Ecto neural progenitor cell (in vitro differentiated cells): Measurements from ENCODE around the gene TMEM260.
"Not testable (repeated sequence)": the region's sequence is repeated elsewhere in the genome, so short reads cannot be mapped to it uniquely, and the experiment has no call there.

Experiments
- DNase-seq: peaks from one replicate; pipeline ENCODE4 v3.0.0-alpha.2; 2018; ENCODE audit warnings: low spot score

TMEM260 gene

DNA sequence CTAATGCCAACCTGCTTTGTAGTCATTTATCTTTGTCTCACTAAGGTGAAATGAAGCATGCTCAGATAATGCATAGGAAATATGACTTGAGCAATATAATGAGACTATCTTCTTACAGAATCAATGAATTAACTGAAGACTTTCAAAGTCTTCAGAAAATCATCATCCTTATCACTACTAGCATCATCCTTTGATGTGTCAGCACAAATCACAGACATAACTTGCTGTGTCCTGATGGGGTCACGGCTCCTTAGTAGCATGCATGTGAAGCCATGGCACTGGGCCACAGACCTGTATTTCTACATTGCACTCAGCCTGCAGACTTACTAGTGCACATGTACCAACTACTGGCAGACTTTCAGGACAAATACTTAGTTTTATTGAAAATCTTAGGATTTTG lies 18.9 kb downstream of the TMEM260 start:
- no peak for DNase-seq

- no peak for DNase-seq
Observed at GRCh38 chr14:56603648-56604047, 24.1 kb downstream of the TMEM260 start.

DNA sequence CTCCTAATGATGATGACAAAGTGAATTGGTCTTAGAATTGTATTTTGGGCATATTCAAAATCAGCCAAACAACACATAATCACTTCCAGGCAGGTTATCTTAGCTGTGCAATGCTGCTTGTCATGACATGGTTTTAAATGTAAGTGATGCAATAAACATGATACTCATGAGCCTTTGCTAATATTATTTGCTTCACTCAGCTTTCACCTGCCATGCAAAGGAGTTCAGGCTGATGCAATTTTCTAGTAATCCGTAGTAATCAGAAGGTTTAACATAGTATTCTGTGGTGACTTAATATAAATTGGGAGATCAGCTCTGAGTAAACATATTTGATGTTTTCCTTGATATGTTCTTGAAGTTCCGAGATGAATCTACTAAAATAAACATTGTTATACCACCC lies 29.1 kb downstream of the TMEM260 start:
- DNase-seq, result no peak

DNA sequence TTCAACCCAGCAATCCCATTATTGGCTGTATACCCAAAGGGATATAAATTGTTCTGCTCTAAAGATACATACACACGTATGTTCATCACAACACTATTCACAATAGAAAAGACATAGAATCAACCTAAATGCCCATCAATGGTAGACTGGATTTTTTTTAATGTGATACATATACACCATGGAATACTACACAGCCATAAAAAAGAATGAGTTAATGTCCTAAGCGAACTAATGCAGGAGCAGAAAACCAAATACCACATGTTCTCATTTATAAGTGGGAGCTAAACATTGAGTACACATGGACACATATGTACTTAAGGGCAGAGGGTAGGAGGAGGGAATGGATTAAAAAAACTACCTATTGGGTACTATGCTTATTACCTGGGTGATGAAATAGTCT lies 32.1 kb downstream of the TMEM260 start:
- DNase-seq, result not testable (repeated sequence)

DNA sequence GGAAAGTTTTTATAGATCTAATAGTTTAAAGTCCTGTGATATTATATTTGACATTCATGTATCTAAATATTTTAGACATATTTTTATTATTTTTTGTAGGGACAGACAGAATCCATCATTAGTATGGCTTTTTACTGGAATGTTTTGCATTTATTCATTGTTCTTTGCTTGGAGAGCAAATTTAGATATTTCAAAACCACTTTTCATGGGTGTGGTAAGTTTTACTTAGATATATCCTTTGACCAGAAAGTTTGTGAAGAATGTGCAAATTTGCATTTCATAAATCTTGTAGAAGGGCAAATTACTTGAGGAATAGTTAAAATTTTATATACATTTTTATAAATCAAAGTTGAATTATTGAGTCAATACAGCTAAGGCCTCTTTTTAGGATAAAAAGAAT lies 37.5 kb downstream of the TMEM260 start:
- no peak for DNase-seq

- no peak for DNase-seq
Observed at GRCh38 chr14:56630707-56631106, 51.1 kb downstream of the TMEM260 start.

GRCh38 chr14:56632195-56632594 lies 52.6 kb downstream of the TMEM260 start:
- no peak for DNase-seq

DNA sequence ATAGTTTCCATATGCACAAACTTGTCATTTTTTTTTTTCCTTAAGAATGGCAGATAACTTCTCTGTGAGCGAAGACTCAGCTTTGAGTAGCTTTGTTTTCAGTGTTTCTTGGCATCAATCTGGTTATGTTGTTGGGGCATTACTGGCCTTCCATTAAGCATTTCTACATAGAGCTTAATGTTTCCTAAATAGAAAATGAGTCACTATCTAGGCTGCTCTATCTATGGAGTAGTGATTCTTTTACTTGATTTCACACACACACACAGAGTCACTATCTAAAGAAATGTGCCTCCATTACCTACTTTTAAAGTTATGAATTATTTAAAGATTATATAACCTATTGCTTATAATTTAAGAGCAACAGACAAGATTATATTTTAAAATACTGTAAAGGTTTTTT lies 53.9 kb downstream of the TMEM260 start:
- no peak for DNase-seq

DNA sequence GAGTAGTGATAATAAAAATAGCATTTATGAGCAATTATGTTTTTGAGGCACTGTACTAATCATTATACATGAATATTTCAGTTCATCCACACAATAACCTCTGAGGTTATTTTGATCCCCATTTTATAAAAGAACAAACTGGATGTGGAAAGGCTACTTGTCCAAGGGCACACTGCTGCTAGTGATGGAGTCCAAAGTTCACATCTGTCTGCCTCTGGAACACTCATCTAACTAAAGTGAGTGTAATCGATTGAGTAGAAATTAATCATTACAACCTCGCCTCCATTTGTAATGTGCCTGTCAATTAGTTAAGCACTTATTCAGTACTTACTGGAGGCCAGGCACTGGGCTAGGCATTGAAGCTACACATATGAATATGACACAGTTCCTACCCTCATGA lies 55.4 kb downstream of the TMEM260 start:
- no peak for DNase-seq

DNA sequence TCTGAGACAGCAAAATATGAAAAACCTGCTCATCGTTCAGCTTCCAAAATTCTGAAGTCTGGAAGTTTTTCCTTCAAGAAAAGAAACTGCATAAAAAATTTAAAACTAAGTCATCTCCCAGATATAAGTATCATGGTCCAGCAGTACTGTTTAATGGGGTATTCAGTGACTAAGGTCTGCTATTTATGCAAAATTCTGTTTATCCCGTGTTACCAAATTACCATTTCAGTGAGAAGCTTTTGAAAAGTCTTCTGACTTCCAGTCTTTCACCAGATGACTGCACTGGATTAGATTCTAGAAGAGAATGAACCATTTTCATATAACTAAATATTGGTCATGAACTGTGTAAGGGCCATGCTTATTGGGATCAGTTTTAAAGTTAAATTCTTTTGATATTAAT lies 67.9 kb downstream of the TMEM260 start:
- no peak for DNase-seq

DNA sequence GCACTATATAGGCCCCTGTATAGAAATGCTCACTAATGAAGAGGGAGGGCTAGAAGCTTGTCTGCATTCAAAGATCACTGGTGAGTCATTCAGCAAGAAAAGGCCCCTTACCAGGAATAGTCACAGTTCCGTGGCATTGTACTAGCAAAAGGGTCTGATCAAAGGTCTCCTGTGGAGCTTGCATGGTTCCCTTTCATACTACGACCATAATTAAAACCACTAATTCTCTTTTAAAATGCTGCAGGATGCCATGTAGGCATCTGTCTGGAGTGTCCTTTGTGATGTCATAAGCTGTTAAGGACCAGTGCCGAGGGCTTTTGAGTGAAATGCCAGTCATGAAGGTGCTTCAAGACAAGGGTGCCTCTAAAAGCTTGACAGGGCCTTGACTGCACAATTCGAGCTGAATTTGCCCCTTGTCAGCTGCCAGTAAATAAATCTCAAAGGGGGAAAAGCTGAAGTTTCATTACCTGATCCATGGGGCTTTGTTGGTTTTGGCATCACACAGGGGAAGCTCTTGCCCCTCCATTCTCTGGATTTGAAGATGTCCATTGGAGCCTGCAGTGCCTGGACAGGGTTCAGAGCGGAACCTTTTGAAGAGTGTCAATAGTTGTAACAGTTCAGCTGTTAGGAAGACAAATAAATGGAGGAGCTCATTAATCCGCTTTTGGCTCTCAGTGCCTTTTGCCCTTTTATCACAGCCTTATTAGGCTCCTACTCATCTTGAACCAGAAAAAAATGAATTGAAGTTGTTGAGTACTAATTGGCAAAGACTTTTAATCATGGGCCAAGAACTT lies 69.1 kb downstream of the TMEM260 start:
- peak; percentile 58 for DNase-seq

DNA sequence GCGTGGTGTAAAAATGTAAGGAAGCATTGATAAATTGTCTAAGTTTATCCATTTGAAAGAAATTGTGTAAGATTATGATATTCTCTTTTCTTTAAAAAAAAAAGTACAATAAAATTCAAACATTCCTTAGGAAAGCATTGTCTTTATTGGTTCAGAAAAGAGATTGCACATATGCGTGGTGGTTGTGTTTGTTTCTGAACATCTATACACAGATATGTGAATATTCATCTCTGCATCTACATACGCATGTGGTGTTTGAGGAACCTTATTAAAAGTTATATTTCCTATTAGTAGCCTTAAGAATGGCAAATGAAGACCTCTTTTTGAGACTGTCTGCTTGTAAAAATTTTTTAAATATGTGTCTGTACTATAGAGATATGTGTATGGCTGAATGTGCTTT lies 69.8 kb downstream of the TMEM260 start:
- DNase-seq, result no peak

- no peak for DNase-seq
Observed at GRCh38 chr14:56650048-56650447, 70.5 kb downstream of the TMEM260 start.

GRCh38 chr14:56650979-56651378 lies 71.4 kb downstream of the TMEM260 start:
- no peak for DNase-seq

GRCh38 chr14:56657604-56658003 lies 78.0 kb downstream of the TMEM260 start:
- DNase-seq, result no peak

DNA sequence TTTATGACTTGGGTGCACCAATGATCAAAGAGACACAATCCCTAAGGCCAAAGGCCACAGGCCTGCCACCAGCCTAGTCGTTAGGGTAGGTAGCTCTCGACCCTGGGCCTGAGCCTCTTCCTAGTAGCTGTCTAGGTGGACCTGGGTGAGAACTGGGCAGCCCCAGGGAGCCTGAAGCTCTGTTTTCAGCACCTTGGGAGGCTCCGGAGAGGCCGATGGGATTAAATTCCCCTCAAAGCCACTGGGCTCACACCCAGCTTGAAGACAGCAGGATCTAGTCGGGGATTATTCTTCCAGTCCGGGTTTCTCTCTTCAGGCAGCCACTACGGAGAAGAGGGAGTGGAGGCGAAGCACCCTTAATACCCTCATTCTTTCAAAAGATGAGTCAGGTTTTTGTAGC lies 79.8 kb downstream of the TMEM260 start:
- peak; percentile 71 for DNase-seq

GRCh38 chr14:56659964-56660551 lies 80.5 kb downstream of the TMEM260 start:
- no peak for DNase-seq

GRCh38 chr14:56660677-56661389 lies 81.2 kb downstream of the TMEM260 start:
- no peak for DNase-seq

- no peak for DNase-seq
Observed at GRCh38 chr14:56661478-56661877, 81.9 kb downstream of the TMEM260 start.

DNA sequence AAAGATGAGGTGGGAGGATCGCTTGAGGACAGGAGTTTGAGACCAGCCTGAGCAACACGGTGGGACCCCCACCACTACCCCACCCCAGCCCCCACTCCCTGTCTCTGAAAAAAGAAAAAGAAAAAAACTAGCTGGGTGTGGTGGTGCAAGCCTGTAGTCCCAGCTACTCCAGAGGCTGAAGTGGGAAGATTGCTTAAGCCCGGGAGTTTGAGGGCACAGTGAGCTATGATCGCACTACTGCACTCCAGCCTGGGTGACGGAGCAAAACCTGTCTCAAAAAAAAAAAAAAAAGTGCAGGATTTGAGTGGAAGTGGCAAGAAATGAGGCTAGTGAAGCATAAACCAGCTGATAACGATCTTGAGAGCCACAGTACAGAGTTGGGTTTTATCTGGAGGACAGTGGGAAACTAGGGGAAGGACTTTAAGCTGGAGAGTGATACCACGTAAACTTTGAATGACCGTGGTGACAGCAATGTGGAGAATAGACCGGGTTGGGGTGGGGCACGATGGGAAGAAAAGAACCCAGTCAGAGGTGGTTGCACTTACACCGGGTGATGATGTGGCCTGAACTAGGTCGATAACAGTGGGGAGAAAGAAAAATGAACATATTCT lies 85.3 kb downstream of the TMEM260 start:
- no peak for DNase-seq

DNA sequence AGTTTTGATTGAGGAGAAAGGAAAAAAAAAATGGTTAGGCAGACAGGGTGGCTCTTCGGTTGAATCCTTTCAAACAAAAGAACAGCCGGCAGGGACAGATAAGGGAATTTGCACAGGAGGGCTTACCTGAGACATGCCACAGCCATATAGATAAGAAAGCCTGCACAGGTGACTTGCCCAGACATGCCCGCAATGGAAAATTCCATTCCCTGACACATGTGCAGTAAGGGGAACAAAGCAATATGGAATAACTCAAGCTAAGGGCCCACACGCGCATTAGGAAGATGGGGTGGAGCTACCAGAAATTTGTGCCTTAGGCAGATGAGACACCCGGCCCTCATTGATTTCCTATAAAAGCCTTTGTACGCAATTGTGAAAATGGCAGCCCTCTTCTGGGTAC lies 86.7 kb downstream of the TMEM260 start:
- no peak for DNase-seq

DNA sequence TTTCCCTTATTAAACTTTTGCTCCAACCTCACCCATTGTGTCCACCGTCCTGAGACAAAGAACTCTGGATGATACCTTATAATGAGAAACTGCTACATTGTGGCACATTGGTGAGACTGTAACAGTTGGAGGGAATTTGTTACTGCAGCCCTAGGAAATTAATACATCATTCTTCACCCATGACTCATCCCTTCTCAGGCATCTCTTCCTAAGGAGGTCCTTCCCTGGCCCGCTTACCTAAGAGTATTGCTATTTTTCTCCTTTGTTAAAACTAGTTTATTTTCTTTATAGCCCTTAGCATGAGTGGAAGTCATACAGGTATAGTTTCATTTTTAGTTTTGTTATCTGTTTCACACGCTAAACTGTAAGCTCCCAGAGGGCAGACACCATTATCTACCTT lies 87.1 kb downstream of the TMEM260 start:
- no peak for DNase-seq

GRCh38 chr14:56667290-56667689 lies 87.7 kb downstream of the TMEM260 start:
- not testable (repeated sequence) for DNase-seq
